K562 (cell line): ENCODE results near the gene PTRH2. TPM values are rescaled to one million over a fixed set of nuclear protein-coding genes. Genes with fewer than 3 reads are reported as not detected.
A peak's percentile ranks its signal among the peaks of the same experiment; 100 is the strongest.

Source experiments
- ATF6 ChIP-seq: sonication (generic); formaldehyde crosslinking; IDR thresholded peaks from 2 replicates; pipeline ENCODE4 v1.4.0; 2020; ENCODE audit warnings: mild to moderate bottlenecking, missing genetic modification reagents
- BRF1 ChIP-seq: IDR thresholded peaks from 3 replicates; pipeline ENCODE4 v1.6.1; 2011; ENCODE audit warnings: borderline replicate concordance, mild to moderate bottlenecking; ENCODE audit not compliant: insufficient read length; ENCODE audit errors: extremely low read depth
- DIDO1 ChIP-seq: fragments of 450-650 bp; IDR thresholded peaks from 2 replicates; pipeline ENCODE4 v1.6.1; 2016; ENCODE audit warnings: low read depth, missing biosample characterization, missing genetic modification characterization
- E2F6 ChIP-seq, 2 experiments: IDR thresholded peaks; 2 replicates each; pipeline ENCODE4 v1.6.1; 2011; ENCODE audit warnings: borderline replicate concordance in 1 of 2, control low read depth in 1 of 2, low read depth in 1 of 2, low read length in 1 of 2, mild to moderate bottlenecking in 1 of 2, mixed read lengths in 1 of 2, moderate library complexity in 1 of 2; ENCODE audit not compliant: insufficient read depth in 1 of 2, insufficient read length in 1 of 2, poor library complexity in 1 of 2, severe bottlenecking in 1 of 2; ENCODE audit errors: extremely low read depth in 1 of 2
- FOXA3 ChIP-seq, 2 experiments: fragments of 450-650 bp in 1 of 2; sonication (generic) in 1 of 2; formaldehyde crosslinking; IDR thresholded peaks in 1 of 2; conservative IDR thresholded peaks in 1 of 2; 2 replicates each; pipeline versions ENCODE4 v1.4.0 to v1.8.0; 2020 to 2022; ENCODE audit warnings: mild to moderate bottlenecking in 2 of 2, missing genetic modification reagents in 1 of 2
- IFI16 ChIP-seq: fragments of 250-450 bp; sonication (Bioruptor Pico); IDR thresholded peaks from 2 replicates; pipeline ENCODE4 v2.1.2; 2022; ENCODE audit warnings: mild to moderate bottlenecking, inconsistent platforms
- MAZ ChIP-seq, 2 experiments: fragments of 450-650 bp in 1 of 2; sonication (generic) in 1 of 2; formaldehyde crosslinking; IDR thresholded peaks in 1 of 2; conservative IDR thresholded peaks in 1 of 2; 2 replicates each; pipeline versions ENCODE4 v1.4.0 to v1.5.0; 2020; ENCODE audit warnings: mild to moderate bottlenecking in 1 of 2, missing genetic modification reagents in 1 of 2
- NCOA6 ChIP-seq: fragments of 450-650 bp; IDR thresholded peaks from 2 replicates; pipeline ENCODE4 v1.6.1; 2017; ENCODE audit warnings: mild to moderate bottlenecking
- PTBP1 ChIP-seq: fragments of 200-400 bp; formaldehyde crosslinking; IDR thresholded peaks from 2 replicates; pipeline ENCODE4 v1.6.1; 2017; ENCODE audit warnings: low read depth, low read length
- PYGO2 ChIP-seq: fragments of 450-650 bp; IDR thresholded peaks from 2 replicates; pipeline ENCODE4 v1.6.1; 2016; ENCODE audit warnings: mild to moderate bottlenecking, missing genetic modification characterization, moderate library complexity, missing compliant biosample characterization
- RERE ChIP-seq: sonication (generic); formaldehyde crosslinking; IDR thresholded peaks from 2 replicates; pipeline ENCODE4 v1.8.0; 2023; ENCODE audit warnings: missing genetic modification reagents, mild to moderate bottlenecking, borderline replicate concordance
- RFX7 ChIP-seq: fragments of 250-450 bp; sonication (Bioruptor Pico); IDR thresholded peaks from 2 replicates; pipeline ENCODE4 v1.5.1; 2021; ENCODE audit warnings: mild to moderate bottlenecking
- RUNX1 ChIP-seq: sonication (generic); IDR thresholded peaks from 2 replicates; pipeline ENCODE4 v1.6.1; 2016; ENCODE audit warnings: antibody characterized with exemption, low read depth
- STAT5A ChIP-seq: IDR thresholded peaks from 2 replicates; pipeline ENCODE4 v1.6.1; 2012; ENCODE audit warnings: low read length, inconsistent platforms, borderline replicate concordance
- SUPT5H ChIP-seq: fragments of 450-650 bp; IDR thresholded peaks from 2 replicates; pipeline ENCODE4 v1.6.1; 2016
- TBL1XR1 ChIP-seq, 2 experiments: IDR thresholded peaks; 2 replicates each; pipeline ENCODE4 v1.6.1; 2012; ENCODE audit warnings: improper control_type of control experiment in 2 of 2, low read length in 2 of 2, mild to moderate bottlenecking in 1 of 2
- XRCC5 ChIP-seq: fragments of 200-400 bp; formaldehyde crosslinking; IDR thresholded peaks from 2 replicates; pipeline ENCODE4 v1.6.1; 2017; ENCODE audit warnings: low read depth, mild to moderate bottlenecking, low read length
- polyA plus RNA-seq, 8 experiments: library from polyadenylated mRNA; depleted of rRNA in 4 of 8; stranded (reverse) in 5 of 8; unstranded in 3 of 8; fragments of >200 nt; fragmentation: Nextera tagmentation in 2 of 8; fragmentation: Illumina TruSeq in 1 of 8; extraction: Ambion mirVana in 2 of 8; extraction: Trizol in 1 of 8; gene quantifications; 2 replicates each; pipeline versions ENCODE4 v1.2.1 to v1.2.3, GENCODE V29; 2011 to 2014; ENCODE audit warnings: inconsistent platforms in 1 of 8, missing spikeins in 1 of 8
- total RNA-seq, 7 experiments: library from RNA; depleted of rRNA in 6 of 7; stranded (reverse); fragments of >200 nt in 6 of 7; fragmentation: Illumina TruSeq in 2 of 7; extraction: Trizol in 2 of 7; gene quantifications; 2 replicates each; pipeline versions ENCODE4 v1.2.1 to v1.2.3, GENCODE V29; 2011 to 2021; ENCODE audit warnings: low replicate concordance in 1 of 7

PTRH2 gene
- total and polyA plus RNA-seq, 9 of the 15 experiments (the other 6 are each of a cell fraction or from before 2014, with no cell fraction given): 53.1 to 210 (median 126) TPM

GRCh38 chr17:59695945-59696681, 11.1 kb downstream of the PTRH2 start (continued):
- TF ChIP-seq BRF1 (no peak), PYGO2 (tag) (no peak), DIDO1 (tag) (no peak), XRCC5 (no peak), FOXA3 (CRISPR knock-in tag; conservative IDR thresholded peaks at IDR 0.05 in 1 of 2, IDR thresholded peaks at IDR 0.05 in 1 of 2) (no peak), MAZ (CRISPR knock-in tag; conservative IDR thresholded peaks at IDR 0.05 in 1 of 2, IDR thresholded peaks at IDR 0.05 in 1 of 2) (no peak), E2F6 (IDR thresholded peaks at IDR 0.05; ENCODE audit: borderline replicate concordance in 1 of 2, extremely low read depth in 1 of 2, insufficient read depth in 1 of 2, insufficient read length in 1 of 2, low read depth in 1 of 2, low read length in 1 of 2, poor library complexity in 1 of 2, severe bottlenecking in 1 of 2) (no peak), RERE (CRISPR knock-in tag) (no peak), TBL1XR1 (IDR thresholded peaks at IDR 0.05; ENCODE audit: low read length in 2 of 2) (no peak), ATF6 (CRISPR knock-in tag) (no peak), RUNX1 (no peak), IFI16 (CRISPR knock-in tag) (no peak), SUPT5H (peak; percentile 27), STAT5A (no peak), PTBP1 (no peak), RFX7 (CRISPR knock-in tag) (no peak), NCOA6 (no peak)
